Stimulated activated CD4-positive, alpha-beta T cell treated with anti-CD3 and anti-CD28 coated beads, TNF-alpha, amount 100 ng/mL, for 24 hours (primary cell): ENCODE data around the gene SLC13A5.
"Not testable (repeated sequence)": the region's sequence is repeated elsewhere in the genome, so short reads cannot be mapped to it uniquely, and the experiment has no call there.

Experiments
- DNase-seq, 3 experiments: peaks; one replicate each; pipeline ENCODE4 v3.0.0-alpha.2; 2020; ENCODE audit warnings: low read depth in 3 of 3

The SLC13A5 gene

DNA sequence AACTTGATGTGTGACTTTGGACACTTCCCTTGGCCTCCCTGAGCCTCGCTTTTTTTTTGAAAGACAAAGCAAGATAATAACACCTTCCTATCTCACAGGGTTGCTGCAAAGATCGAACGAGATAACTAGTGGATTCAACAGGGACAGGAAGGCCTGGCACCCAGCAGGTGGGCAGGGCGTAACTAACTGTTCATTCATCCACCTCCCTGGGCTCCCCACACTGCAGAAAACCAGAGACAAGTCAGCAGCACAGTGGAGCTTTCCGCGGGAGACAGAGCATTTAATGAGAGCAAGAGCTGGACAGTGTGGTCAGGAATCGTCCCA lies 28.7 kb downstream of the SLC13A5 start:
- DNase-seq, result no peak

DNA sequence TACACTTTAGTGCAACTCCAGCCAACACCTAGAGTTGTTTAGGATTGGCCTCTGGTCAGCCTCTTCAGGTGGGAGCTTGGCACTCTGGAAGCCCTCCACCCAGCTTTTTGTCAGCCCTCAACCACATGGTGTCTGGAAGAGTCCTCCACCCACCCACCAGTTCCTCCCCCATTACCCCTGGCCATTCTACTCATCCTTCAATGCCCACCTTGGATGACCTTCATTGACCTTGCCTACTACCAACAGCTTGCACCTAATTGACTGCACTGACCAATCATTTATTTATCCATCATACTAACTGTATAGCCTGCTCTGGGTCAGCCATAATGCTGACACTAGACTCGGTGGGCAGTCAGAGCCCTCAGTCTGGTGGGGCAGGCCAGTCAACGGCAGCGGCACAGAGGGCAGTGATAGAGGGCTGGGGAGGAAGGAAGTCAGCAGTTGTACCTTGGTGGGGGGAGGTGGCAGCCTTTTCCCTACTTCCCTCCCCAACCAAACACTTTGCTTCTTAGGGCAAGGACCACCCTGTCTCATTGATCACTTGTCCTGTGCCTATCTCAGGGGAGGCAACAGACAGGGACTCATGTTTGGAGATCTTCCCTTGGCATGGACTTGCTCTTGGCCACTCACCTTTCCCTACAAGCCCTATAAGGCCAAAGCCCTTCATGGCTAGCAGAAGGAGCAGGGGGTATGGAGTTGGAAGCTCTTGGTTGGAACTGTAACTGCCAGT lies 29.3 kb downstream of the SLC13A5 start:
- DNase-seq, result no peak

DNA sequence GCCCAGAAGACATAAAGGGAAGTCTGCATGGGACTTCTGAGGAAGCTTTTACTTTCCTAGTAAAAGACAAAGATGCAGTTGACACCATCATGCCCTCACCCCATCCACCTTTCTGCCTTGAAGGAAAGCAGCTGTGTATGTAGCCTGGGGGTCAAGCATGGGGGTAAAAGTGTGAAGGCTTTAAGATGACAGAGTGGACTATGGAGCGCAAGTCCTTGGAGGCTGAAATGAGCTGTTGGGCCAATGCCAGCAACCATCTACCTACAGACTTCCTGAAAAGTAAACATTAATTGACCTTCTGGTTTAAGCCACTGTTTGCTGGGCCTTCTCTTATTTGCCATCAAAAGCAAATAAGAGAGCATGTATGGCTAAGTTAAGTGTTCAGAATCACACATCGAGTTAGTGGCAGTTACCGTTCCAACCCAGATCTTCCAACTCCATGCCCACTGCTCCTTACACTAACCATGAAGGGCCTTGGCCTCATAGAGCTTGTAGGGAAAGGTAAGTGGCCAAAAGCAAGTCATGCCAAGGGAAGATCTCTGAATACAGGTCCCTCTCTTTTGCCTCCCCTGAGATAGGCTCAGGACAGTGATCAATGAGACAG lies 30.0 kb downstream of the SLC13A5 start:
- no peak for DNase-seq

DNA sequence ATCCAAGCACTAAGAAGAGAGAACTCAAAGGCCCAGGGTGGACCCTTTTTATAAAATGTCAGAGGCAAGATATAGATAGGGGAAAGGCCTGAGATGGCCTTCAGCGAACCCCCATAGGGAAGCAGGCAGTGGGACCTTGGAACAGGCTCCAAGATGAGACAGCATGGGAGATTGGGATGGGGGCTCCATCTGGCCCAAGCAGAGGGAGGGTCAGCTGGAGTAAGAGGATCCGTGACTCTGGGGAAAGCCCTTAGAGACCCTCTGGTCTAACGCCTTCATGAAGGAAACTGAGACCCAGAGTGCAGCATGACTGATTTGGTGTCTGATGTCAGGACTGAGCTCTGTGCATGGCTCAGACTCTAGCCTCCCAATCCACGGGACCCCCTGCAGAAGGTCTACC lies 30.8 kb downstream of the SLC13A5 start:
- DNase-seq, result no peak

DNA sequence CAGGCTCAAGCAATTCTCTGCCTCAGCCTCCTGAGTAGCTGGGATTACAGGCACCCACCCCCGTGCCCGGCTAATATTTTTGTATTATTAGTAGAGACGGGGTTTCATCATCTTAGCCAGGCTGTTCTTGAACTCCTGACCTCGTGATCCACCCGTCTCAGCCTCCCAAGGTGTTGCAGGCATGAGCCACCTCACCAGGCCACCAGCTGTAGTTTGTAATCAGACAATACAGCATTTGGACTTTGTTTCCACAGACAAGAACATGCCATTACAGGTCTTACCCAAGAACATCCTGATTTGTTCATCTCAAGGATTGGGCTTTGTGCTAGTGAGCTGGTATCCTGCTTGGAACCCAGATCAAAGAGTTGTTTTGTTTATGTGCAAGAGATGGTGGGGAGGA lies 31.5 kb downstream of the SLC13A5 start:
- DNase-seq, result no peak

DNA sequence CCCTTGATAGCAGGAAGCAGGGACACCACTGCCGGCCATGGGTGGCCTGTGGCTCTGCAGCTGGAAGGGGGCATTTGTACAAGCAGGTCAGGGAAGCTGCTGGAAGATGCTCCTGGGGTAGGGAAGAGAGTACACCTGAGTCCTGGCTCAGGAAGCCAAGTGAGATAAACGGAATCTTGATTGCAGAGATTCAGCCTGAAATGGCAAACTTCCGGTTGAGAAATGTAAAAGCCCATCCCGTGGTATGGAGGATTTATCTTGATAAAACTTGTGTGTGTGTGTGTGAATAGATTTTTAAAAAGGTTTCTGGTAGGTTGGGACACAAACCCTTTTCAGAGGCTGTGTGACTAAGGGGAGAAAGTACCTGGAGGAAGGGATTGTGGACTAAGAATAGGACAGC lies 32.0 kb downstream of the SLC13A5 start:
- no peak for DNase-seq

DNA sequence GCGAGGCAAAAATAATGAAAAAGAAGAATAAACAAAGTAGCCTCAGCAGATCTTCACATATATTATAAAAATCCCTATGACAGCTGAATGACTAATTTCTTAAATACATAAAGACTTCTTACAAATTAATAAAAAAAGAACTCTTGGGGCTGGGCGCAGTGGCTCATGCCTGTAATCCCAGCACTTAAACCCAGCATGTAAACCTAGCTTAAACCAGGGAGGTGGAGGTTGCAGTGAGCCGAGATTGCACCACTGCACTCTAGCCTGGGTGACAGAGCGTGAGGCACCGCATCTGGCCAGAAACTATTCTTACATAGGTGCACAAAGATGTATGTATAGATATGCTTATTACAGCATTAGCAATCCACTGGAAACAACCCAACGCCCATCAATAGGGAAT lies 33.9 kb downstream of the SLC13A5 start:
- DNase-seq, result no peak

DNA sequence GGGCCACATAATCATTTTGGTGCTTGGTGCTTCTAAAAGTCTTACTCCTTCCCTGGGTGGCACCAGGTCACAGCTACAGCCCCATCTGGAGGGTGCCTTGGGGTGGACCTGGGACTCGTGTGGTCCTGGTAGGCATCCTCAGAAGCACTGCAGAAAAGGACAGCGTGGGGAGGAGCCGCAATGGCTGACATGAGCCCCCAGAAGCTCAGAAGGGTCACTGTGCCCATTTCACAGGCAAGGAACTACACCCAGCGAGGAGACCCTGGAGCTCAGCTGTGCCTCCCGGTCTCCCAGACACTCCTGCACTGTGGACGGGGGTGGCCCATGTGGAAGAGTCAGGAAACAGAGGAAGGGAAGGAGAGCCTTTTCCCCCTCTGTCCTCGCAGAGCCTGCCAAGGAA lies 35.2 kb downstream of the SLC13A5 start:
- DNase-seq, result no peak

DNA sequence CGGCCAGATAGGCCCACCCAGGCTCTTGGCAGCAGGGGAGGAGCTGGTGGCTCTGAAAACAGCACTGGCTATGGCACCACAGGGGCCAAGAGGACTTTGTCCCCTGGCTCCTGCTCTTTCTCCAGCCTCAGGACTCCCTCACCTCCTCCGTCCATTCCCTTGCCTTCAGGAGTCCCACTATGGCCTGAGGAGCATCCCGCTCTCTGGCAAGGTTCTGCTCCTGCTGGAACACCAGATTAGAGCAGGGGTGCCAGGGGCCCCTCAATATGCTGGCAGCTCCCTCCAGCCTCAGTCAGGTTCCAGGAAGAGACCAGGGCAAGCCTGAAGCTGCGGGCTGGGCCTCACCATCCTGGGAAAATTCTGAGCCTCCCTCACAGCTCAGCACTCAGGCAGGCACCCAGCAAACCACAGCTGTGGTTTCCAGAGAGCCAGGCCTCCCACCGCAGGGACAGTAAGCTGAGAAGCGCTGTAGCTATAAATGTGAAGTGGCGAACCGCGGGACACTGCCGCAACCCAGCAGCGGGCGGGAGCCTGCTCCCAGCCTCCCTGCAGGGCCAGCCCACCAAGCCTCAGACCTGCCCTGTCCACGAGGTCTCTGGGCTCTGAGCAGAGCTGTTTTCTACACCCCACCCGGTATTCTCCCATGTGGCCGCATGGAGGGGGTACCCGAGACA lies 35.9 kb downstream of the SLC13A5 start:
- DNase-seq, result no peak

DNA sequence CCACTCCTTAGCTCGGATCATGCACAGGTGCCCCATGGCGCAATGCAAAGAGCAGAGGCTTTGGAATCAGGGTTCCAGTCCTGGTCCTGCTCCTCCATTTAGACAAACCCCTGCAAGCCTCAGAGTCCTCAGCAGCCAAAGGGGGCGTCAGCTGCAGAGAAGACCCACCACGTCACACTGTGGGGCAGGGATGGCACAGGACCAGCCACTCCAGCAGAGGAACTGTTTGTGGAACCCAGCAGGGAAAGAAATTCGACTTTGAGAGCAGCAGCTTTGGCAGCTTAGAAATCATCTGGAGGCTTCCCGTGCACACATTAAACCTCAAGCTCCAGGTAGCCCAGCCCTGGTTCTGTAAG lies 36.4 kb downstream of the SLC13A5 start:
- DNase-seq, result no peak

DNA sequence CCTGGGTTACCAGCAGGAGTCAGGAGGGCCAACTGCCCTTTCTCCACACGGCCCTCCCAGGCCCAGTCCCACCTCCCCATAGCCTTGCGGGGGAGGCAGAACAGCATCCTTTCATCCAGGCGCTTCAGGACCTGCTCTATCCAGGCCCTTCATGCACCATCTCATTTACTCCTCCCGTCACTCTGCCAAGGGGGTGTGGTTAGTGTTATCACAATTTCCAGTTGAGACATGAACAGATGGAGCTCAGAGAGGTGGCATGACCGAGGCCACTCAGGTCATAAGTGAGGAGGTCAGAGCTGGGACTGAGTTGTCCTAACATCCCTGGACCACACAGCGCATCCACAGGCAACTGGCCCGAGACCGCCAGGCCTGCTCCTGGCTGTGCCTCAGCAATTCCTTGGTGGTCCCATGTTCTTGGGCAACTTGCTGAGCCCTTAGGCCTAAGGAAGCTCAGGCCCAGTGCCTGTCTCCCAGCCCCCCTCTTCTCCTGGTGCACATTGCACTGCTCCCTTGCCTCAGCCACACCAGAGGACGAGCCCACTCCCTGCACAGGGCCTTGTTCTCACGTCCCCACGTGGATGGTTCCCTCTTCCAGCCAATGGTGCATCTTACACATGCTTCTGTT lies 37.9 kb downstream of the SLC13A5 start:
- no peak for DNase-seq

DNA sequence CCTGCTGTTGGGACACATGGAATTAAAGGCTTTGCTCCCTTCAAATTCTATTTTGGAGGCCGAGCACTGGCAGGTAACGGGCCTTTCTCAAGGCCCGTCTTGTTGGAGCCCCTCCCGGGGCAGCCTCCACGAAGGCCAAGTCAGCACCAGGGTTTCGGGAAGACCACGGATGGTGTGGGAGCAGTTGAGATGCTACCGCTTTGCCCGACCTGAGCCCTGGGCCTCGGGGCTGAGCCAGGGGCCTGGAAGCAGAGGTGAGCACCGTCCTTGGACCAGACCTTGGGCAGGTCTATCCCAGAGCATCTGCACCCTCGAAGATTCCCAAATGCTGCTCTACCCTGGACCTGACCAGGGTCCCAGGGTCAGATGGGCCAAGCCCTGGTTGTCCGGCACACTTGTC lies 38.6 kb downstream of the SLC13A5 start:
- DNase-seq, result no peak

DNA sequence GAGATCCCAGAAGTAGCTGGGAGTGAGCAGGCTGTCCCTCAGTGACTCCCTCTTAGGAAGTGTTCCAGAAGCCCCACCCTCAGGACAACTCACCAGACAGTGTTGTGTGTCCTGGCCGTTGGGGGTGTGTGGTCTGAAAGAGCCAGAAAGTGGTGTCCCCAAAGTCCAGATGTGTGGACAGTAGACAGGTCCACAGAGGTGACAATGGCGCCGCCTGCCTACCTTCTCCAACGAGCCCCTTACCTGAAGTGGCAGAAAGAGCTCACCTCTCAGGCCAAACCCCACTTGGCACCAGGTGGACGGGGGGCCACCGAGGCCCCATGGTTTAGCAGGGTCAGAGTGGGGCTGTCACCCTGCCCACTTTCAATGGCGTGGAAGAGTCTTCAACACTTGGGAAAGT lies 41.7 kb downstream of the SLC13A5 start:
- no peak for DNase-seq

DNA sequence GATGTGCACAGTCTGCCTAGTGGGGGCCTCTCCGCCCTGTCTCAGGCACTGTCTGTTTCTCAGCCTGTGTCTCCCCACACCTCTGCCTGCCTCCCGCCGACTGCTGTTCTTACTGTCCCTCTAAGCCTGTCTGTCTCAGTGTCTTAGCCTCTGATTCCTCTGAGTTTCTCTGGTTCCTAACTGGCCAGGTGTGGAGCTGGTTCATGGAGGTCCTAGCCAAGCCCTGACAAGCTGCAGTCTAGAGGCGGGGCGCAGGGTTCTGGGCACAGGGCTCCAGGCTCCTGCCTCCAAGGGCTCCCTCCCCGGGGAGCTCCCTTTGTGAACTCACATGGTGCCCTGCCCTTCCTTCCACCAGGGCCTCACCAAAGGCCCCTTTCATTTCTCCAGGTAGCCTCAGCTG lies 42.2 kb downstream of the SLC13A5 start:
- no peak for DNase-seq

DNA sequence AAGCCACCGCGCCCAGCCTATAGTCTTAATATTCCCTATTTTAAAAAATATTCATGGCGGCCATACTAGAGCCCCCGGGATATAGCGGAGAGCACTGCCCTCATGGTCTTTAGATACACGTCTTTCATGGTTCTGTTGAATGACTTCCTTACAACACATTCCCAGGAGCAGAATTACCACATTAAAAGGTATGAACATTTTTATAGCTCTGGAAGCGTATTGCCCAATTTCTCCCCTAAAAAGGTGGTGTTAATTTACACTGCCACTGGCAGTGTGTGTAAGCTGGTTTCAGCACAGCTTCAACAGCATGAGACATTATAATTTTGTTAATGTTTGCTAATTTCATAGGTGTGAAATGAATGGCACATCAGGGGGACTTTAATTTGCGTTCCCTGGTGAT lies 42.6 kb downstream of the SLC13A5 start:
- DNase-seq, result no peak

DNA sequence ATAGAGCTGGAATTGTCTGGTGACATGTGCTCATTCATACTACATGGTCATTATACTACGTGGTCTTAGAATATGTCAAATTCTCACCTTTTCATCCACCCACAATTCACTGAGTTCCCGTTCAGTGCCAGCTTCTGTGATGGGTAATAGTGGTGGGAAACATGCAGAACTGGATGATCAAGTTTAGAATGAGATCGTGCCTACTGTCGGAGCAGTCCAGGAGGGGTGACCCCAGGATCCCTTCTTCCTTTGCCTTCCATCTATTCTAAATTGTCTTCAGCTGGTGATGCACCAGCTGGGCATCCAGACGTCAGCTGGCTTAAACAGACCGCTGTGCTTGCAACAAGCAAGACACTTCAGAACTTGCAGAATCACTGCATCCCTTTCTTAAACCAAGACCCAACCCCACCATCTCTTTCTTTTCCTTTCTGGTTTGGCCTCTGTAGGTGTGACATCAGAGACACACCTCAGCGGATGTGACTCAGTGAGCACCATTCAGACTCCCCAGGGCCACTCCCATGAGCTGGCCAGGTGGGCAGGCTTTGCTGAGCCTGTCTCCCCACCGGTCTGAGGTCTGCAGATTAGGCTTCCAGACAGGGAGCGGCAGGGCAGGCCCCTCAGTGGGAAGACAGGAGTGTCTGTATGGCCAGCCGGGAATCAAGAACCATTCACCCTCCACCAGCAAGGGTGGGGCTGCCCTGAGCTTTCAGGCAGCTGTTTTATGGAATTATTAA lies 43.5 kb downstream of the SLC13A5 start:
- no peak for DNase-seq

DNA sequence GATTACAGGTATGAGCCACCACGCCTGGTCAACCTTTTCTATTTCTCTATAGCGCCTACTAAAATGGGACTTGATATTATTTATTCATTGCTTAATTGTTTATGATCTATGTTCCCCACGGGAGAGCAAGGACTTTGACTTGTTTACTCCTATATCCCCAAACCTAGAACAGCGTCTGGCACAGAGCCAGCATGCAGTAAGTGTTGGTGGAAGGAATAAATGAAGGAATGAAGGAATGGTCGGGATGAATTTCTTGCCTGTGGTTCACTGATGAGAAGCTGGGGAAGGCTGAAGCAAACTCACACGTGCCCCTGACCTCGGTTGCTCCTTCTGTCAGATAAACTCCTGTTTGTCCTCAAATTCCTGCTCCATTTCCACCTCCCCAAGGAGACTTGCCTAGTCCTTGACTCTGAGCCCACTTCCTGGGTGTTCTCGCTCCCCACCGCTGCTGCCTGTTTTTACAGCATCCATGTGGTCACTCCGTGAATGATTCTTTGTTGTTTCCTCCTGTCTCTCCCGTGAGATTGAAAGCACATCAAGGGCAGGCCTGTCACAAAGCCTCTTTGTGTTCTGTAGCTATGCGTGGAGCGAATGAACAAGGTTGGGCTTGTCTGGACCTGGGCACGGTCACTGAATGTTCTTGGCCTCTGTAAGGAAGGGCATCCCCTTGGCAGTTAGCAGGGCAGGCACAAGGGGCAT lies 44.3 kb downstream of the SLC13A5 start:
- DNase-seq, result no peak

DNA sequence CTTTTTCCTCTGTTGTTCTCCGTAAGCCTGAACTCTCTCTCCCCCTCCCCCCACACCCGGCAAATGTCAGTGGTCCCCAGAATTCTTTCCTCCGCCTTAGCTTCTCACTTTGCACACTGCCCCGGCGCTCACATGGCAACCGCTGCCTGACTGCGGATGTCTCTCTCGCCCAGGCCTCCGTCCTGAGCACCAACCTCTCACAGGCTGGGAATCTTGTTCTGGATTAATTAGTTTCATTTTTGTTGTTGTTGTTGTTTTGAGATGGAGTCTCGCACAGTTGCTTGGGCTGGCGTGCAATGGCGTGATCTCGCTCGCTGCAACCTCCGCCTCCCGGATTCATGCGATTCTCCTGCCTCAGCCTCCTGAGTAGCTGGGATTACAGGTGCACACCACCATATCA lies 45.0 kb downstream of the SLC13A5 start:
- no peak for DNase-seq

DNA sequence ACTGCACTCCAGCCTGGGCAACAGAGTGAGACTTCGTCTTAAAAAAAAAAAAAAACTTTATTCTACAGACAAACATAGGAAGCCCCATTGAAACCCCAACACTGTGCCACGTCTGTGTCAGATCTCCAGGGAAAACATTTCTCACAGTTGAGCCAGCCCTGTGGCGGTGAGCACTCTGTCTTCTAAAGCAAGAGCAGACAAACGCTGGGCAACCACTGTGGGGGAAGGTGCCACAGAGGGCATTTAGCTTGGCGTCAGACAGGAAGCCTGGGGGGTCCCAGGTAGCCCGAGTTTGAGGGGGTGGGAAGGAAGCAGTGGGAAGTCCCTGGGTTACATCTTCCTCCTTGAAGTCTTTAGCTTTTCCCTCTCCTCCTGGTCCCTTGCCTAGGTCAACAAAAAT lies 45.7 kb downstream of the SLC13A5 start:
- DNase-seq, result no peak

DNA sequence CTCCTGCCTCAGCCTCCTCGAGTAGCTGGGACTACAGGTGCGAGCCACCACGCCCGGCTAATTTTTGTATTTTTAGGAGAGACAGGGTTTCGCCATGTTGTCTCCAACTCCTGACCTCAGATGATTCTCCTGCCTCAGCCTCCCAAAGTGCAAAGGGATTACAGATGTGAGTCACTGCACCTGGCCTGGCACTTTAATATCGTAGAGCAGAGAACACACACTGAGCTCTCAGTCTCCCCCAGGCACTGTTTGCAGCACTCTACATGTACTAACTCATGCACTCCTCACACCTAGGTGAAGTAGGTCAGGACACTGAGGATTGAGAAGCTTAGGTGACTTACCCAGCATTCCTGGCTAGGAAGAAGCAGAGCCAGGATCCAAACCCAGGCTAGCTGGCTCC lies 46.6 kb downstream of the SLC13A5 start:
- DNase-seq, result no peak

DNA sequence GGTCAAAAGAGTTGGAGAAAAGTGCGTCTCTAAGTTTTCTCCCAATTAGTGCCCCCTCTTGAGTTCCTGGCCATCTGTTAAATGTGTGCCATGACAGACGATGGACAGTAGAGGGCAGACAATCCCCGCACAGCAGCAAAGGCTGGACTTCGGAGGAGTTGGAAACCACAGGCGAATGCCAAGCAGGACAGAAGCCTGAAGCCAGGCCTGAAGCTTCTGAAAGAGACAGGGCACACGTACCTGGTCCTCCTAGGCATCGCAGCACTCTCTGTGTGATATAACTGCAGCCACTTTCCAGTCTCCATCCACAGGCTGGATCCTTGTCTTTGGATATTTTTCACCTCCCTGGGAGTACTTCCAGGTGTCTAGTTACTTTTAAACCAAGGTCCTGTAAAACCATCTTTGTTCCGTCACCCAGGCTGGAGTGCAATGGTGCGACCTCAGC lies 47.1 kb downstream of the SLC13A5 start:
- peak in 1 of 3 experiments; percentile 37 for DNase-seq

DNA sequence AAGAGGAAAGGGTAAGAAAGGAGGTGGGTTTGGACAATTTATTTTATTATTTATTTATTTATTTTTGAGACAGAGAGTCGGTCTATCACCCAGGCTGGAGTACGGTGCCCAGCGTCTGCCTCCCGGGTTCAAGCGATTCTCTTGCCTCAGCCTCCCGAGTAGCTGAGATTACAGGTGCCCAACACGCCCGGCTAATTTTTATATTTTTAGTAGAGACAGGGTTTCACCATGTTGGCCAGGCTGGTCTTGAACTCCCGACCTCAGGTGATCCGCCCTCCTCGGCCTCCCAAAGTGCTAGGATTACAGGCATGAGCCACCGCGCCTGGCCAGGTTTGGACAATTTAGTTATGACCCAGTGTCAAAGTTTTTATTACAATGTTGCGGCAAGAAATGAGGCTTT lies 50.0 kb downstream of the SLC13A5 start:
- not testable (repeated sequence) for DNase-seq
